HepG2 (cell line): ENCODE results near the gene WNK2. TPM values are rescaled to one million over a fixed set of nuclear protein-coding genes. Genes with fewer than 3 reads are reported as not detected.

Experiments used
- ATAC-seq: fragments of 200-7000 bp; cut with Tn5 transposase; 3 replicates; pipeline ENCODE4 v1.9.1; 2020; ENCODE audit warnings: mild to moderate bottlenecking, moderate library complexity
- BruUV-seq: library from RNA; stranded (reverse); fragments of 400-500 nt; replicated peaks from 2 replicates; lab custom pipeline; 2021; lab: Mats Ljungman, UMichigan
- CTCF ChIA-PET: fragments of 300-600 bp; formaldehyde crosslinking; extraction: SDS; loops from one replicate; lab custom pipeline; 2021; ENCODE audit warnings: low total read pairs, inconsistent platforms, low intra/inter-chr PET ratio; lab: Yijun Ruan, JAX
- POLR2A ChIA-PET: fragments of 350-600 bp; sonication (Branson Sonifier 250); formaldehyde crosslinking; loops from one replicate; lab custom pipeline; 2020; ENCODE audit warnings: antibody characterized with exemption, inconsistent platforms; lab: Yijun Ruan, JAX
- DNase-seq: peaks from one replicate; pipeline ENCODE4 v3.0.0-alpha.2; 2015; ENCODE audit warnings: low spot score
- FAIRE-seq: peaks from 3 replicates; lab custom pipeline; 2011; peaks lifted over from hg19 to GRCh38; lab: Jason Lieb, UNC
- H2AFZ ChIP-seq: one replicate; pipeline ENCODE4 v1.6.1; 2011; ENCODE audit warnings: low read length, inconsistent platforms
- H3K27ac ChIP-seq: fragments of 300-600 bp; 3 replicates; pipeline ENCODE4 v1.8.0; 2011; ENCODE audit warnings: mixed run types, mild to moderate bottlenecking, mixed read lengths, low read length, inconsistent platforms; ENCODE audit not compliant: insufficient read depth; ENCODE audit errors: extremely low read length
- H3K27me3 ChIP-seq, 2 experiments: fragments of 200-600 bp in 1 of 2; 2 replicates in 1 of 2; 3 replicates in 1 of 2; pipeline versions ENCODE4 v1.6.0 to v1.8.0; 2011; ENCODE audit warnings: low read length in 2 of 2, mild to moderate bottlenecking in 2 of 2, moderate library complexity in 2 of 2, inconsistent platforms in 1 of 2; ENCODE audit not compliant: insufficient read depth in 2 of 2, control insufficient read depth in 1 of 2
- H3K36me3 ChIP-seq, 2 experiments: fragments of 200-600 bp in 1 of 2; replicated peaks in 1 of 2; 2 replicates in 1 of 2; 3 replicates in 1 of 2; pipeline versions ENCODE4 v1.5.1 to v1.8.0; 2011; ENCODE audit warnings: low read length in 2 of 2, inconsistent platforms in 1 of 2; ENCODE audit not compliant: insufficient read depth in 2 of 2, control insufficient read depth in 1 of 2
- H3K4me1 ChIP-seq: 2 replicates; pipeline ENCODE4 v1.5.1; 2012; ENCODE audit warnings: low read length, inconsistent platforms; ENCODE audit not compliant: insufficient read depth
- H3K4me2 ChIP-seq: 2 replicates; pipeline ENCODE4 v1.6.0; 2011; ENCODE audit warnings: low read depth, low read length, inconsistent platforms
- H3K4me3 ChIP-seq, 3 experiments: fragments of 200-600 bp in 1 of 3; sonication (generic), shearing (Covaris generic) in 1 of 3; replicated peaks in 1 of 3; 2 replicates each; pipeline ENCODE4 v1.5.1; 2011 to 2016; ENCODE audit warnings: low read length in 3 of 3, inconsistent platforms in 2 of 3, low read depth in 2 of 3, mild to moderate bottlenecking in 2 of 3, control low read depth in 1 of 3, mixed read lengths in 1 of 3; ENCODE audit not compliant: insufficient read depth in 1 of 3
- H3K79me2 ChIP-seq: one replicate; pipeline ENCODE4 v1.6.1; 2011; ENCODE audit warnings: low read length, inconsistent platforms; ENCODE audit not compliant: insufficient read depth
- H3K9ac ChIP-seq: 2 replicates; pipeline ENCODE4 v1.6.0; 2011; ENCODE audit warnings: mild to moderate bottlenecking, low read depth, low read length, inconsistent platforms; ENCODE audit not compliant: insufficient read depth
- H3K9me3 ChIP-seq: 2 replicates; pipeline ENCODE4 v1.5.1; 2012; ENCODE audit warnings: mild to moderate bottlenecking, low read length
- H4K20me1 ChIP-seq: 2 replicates; pipeline ENCODE4 v1.6.0; 2011; ENCODE audit warnings: inconsistent platforms, mild to moderate bottlenecking, low read length, moderate library complexity; ENCODE audit not compliant: insufficient read depth
- ADNP ChIP-seq: sonication (generic); formaldehyde crosslinking; IDR thresholded peaks from 2 replicates; pipeline ENCODE4 v1.4.0; 2020; ENCODE audit warnings: missing genetic modification reagents
- MAX ChIP-seq: IDR thresholded peaks from 2 replicates; pipeline ENCODE4 v1.6.1; 2012; ENCODE audit warnings: inconsistent platforms
- MEF2D ChIP-seq: sonication (generic); formaldehyde crosslinking; IDR thresholded peaks from 2 replicates; pipeline ENCODE4 v1.5.1; 2020; ENCODE audit warnings: mild to moderate bottlenecking, missing genetic modification reagents
- MLX ChIP-seq: IDR thresholded peaks from 2 replicates; pipeline ENCODE4 v1.6.1; 2016
- ZFY ChIP-seq: sonication (generic); formaldehyde crosslinking; IDR thresholded peaks from 2 replicates; pipeline ENCODE4 v1.4.0; 2020; ENCODE audit warnings: missing genetic modification reagents
- ZMYM3 ChIP-seq: sonication (generic); formaldehyde crosslinking; IDR thresholded peaks from 2 replicates; pipeline ENCODE4 v1.5.1; 2020; ENCODE audit warnings: mild to moderate bottlenecking, missing genetic modification reagents
- ZNF687 ChIP-seq: sonication (generic); formaldehyde crosslinking; IDR thresholded peaks from 2 replicates; pipeline ENCODE4 v1.5.1; 2020; ENCODE audit warnings: mild to moderate bottlenecking, missing genetic modification reagents, moderate library complexity
- WGBS: methylation state at CpG from one replicate; pipeline ENCODE4 v1.1.6; 2017; ENCODE audit warnings: low lambda C conversion rate; 5-methylcytosine and 5-hydroxymethylcytosine counted together
- in situ Hi-C: cut with HindIII; loops from 2 replicates; pipeline ENCODE4 v1.10.0; 2017; ENCODE audit warnings: low pct_unique_long_range_greater_than_20kb; ENCODE audit not compliant: extremely low pct_ligation_motif_present
- intact Hi-C: fragments of 100-400 bp; cut with micrococcal nuclease; formaldehyde crosslinking; loops from one replicate; pipeline ENCODE4 v1.10.0; 2022; ENCODE audit not compliant: unreplicated experiment
- polyA plus RNA-seq, 8 experiments: library from polyadenylated mRNA; depleted of rRNA in 3 of 8; stranded (reverse) in 7 of 8; unstranded in 1 of 8; fragments of >200 nt; fragmentation: Illumina TruSeq in 4 of 8; extraction: Trizol in 4 of 8; gene quantifications; 2 replicates each; pipeline versions ENCODE4 v1.2.1 to v1.2.3, GENCODE V29; 2011 to 2016; ENCODE audit warnings: low read depth in 4 of 8, missing spikeins in 1 of 8, mixed read lengths in 1 of 8; ENCODE audit not compliant: insufficient read depth in 1 of 8
- total RNA-seq, 5 experiments: library from RNA; depleted of rRNA; stranded (reverse); fragments of >200 nt; fragmentation: Illumina TruSeq; extraction: Trizol; gene quantifications; 2 replicates each; pipeline ENCODE4 v1.2.3, GENCODE V29; 2016; ENCODE audit warnings: low read depth in 1 of 5

The WNK2 gene
- total and polyA plus RNA-seq, 2 of the 13 experiments (the other 11 are each of a cell fraction or from before 2014, with no cell fraction given), result 10.5 to 12.0 TPM

GRCh38 chr9:93203026-93203717, 19.2 kb downstream of the WNK2 start (continued):
- peak; percentile 57 for TF ChIP-seq ZNF687 (CRISPR knock-in tag)
- 0 out of 2 replicates have a peak, but pooled peaks have one; percentile 30 for TF ChIP-seq ZFY
- TF ChIP-seq MLX, result no peak

- ChIA-PET CTCF (no interaction called here), POLR2A (interaction anchor here (1.0 to 1.4 kb wide), 2 partner anchors 32 to 95 kb away, joined by 3 to 7 read pairs; no protein-coding TSS in a partner anchor)
- DNase-seq (no peak), FAIRE-seq (no peak), ATAC-seq (no peak)
- BruUV-seq, result no TSS peak
- Histone ChIP-seq H3K36me3 (no peaks in the 10 kb centered on the region), H3K4me2 (peak overlapping the region; percentile 95), H3K27me3 (no peaks in the 10 kb centered on the region), H4K20me1 (peaks cover 3% of the 10 kb centered on the region; the same call in 1 of the 2 replicates), H3K9me3 (no peaks in the 10 kb centered on the region), H3K4me1 (peaks cover 99% of the 10 kb centered on the region), H3K9ac (peak overlapping the region; percentile 93), H3K4me3 (peak overlapping the region; percentile 40 to 77 (median 55)), H3K27ac (peak overlapping the region; percentile 95), H3K79me2 (peaks cover 81% of the 10 kb centered on the region), H2AFZ (no peak overlapping the region)
- peak; percentile 75; the same call in 1 of the 2 replicates for TF ChIP-seq ZMYM3
- TF ChIP-seq MEF2D, result 0 out of 2 replicates have a peak, but pooled peaks have one; percentile 13
- 0 out of 2 replicates have a peak, but pooled peaks have one; percentile 29 for TF ChIP-seq ADNP
- no peak for TF ChIP-seq MAX
- WGBS, result 68% methylated on average over 14 of the region's 15 CpGs
- in situ Hi-C loops, result no loop called here
- intact Hi-C loops, result no loop called here
Observed at GRCh38 chr9:93203718-93204469, 20.0 kb downstream of the WNK2 start.
